ENCODE data around the gene NDUFS1. TPM values are rescaled to one million over a fixed set of nuclear protein-coding genes. Genes with fewer than 3 reads are reported as not detected.

Gene NDUFS1
- total RNA-seq, 1 experiment from 2014 or later, result 106 TPM

GRCh38 chr2:206145665-206146064 lies 13.6 kb downstream of the NDUFS1 start:
- POLR2A ChIA-PET, result no interaction called here
- no TSS peak for BruUV-seq (replicated peaks)
- Histone ChIP-seq H3K27me3 (ENCODE audit: control insufficient read depth, insufficient read depth, low read length) (no peaks in the 10 kb centered on the region), H3K9me3 (ENCODE audit: control insufficient read depth, insufficient read depth, low read depth, low read length) (no peaks in the 10 kb centered on the region), H3K4me1 (ENCODE audit: control insufficient read depth, insufficient read depth, low read length) (no peaks in the 10 kb centered on the region), H3K4me3 (ENCODE audit: low read depth in 2 of 2, low read length in 2 of 2) (no peak overlapping the region), H3K27ac (ENCODE audit: low read length) (no peak overlapping the region), H3K36me3 (ENCODE audit: control insufficient read depth, insufficient read depth, low read length) (peaks cover 53% of the 10 kb centered on the region)
- DNase-seq (ENCODE audit: low read depth, low spot score) (no peak), ATAC-seq (no peak)
- CTCF ChIA-PET, result no interaction called here
- in situ Hi-C loops (cut with HindIII; ENCODE audit: low pct_unique_long_range_greater_than_20kb, low sequenced_read_pairs) (no loop called here), intact Hi-C loops (cut with micrococcal nuclease; ENCODE audit: unreplicated experiment) (no loop called here)
- TF ChIP-seq CTCF (IDR thresholded peaks at IDR 0.05), result no peak
- no peak for TF ChIP-seq POLR2AphosphoS5 (IDR thresholded peaks at IDR 0.05; ENCODE audit: low read depth, low read length)
- TF ChIP-seq REST (IDR thresholded peaks at IDR 0.05; ENCODE audit: insufficient read depth in 1 of 2, low read depth in 2 of 2, low read length in 1 of 2), result no peak
- no peak for TF ChIP-seq TCF7L2 (IDR thresholded peaks at IDR 0.05; ENCODE audit: low read depth, low read length)
- no peak for TF ChIP-seq SIN3A (IDR thresholded peaks at IDR 0.05; ENCODE audit: borderline replicate concordance, insufficient read depth, low read depth, low read length)

DNA sequence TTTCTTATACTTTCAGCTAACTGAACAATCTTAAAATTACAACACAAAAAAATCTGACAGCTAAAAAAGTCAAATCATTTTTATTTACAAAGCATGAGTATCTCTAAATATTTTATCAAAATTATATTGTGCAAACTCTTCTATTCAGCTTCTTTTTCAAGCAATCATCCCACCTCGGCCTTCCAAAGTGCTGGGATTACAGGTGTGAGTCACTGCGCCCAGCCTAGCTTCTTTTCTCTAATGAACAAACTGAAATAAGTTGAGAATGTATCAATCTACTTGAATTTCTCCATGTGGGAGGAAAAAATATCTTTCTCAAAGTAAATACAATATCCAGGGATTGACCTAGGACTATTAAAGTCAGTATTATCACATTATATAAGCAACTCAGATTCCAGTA lies 14.9 kb downstream of the NDUFS1 start:
- POLR2A ChIA-PET, result no interaction called here
- TF ChIP-seq REST (IDR thresholded peaks at IDR 0.05; ENCODE audit: insufficient read depth in 1 of 2, low read depth in 2 of 2, low read length in 1 of 2) (no peak), POLR2AphosphoS5 (IDR thresholded peaks at IDR 0.05; ENCODE audit: low read depth, low read length) (no peak), CTCF (IDR thresholded peaks at IDR 0.05) (no peak), SIN3A (IDR thresholded peaks at IDR 0.05; ENCODE audit: borderline replicate concordance, insufficient read depth, low read depth, low read length) (no peak), TCF7L2 (IDR thresholded peaks at IDR 0.05; ENCODE audit: low read depth, low read length) (no peak)

More for the DNA sequence above, 14.9 kb downstream of the NDUFS1 start:
- Histone ChIP-seq H3K27ac (ENCODE audit: low read length) (no peak overlapping the region), H3K4me3 (ENCODE audit: low read depth in 2 of 2, low read length in 2 of 2) (no peak overlapping the region), H3K27me3 (ENCODE audit: control insufficient read depth, insufficient read depth, low read length) (no peaks in the 10 kb centered on the region), H3K36me3 (ENCODE audit: control insufficient read depth, insufficient read depth, low read length) (peaks cover 49% of the 10 kb centered on the region), H3K9me3 (ENCODE audit: control insufficient read depth, insufficient read depth, low read depth, low read length) (no peaks in the 10 kb centered on the region), H3K4me1 (ENCODE audit: control insufficient read depth, insufficient read depth, low read length) (no peaks in the 10 kb centered on the region)
- intact Hi-C loops (cut with micrococcal nuclease; ENCODE audit: unreplicated experiment), result no loop called here
- CTCF ChIA-PET, result no interaction called here
- in situ Hi-C loops (cut with HindIII; ENCODE audit: low pct_unique_long_range_greater_than_20kb, low sequenced_read_pairs), result no loop called here
- no peak for DNase-seq (ENCODE audit: low read depth, low spot score)
- BruUV-seq (replicated peaks), result no TSS peak
- ATAC-seq, result no peak

Measured in Panc1 (cell line).